NCI-H2107 treated with DMSO at 0.1 percent for 48 hours (cell line): Measurements from ENCODE around the gene CLCN7.

Source experiments
- DNase-seq: peaks from one replicate; lab custom pipeline; 2025; ENCODE audit not compliant: unreplicated experiment; lab: John Stamatoyannopoulos, UW

Gene CLCN7

DNA sequence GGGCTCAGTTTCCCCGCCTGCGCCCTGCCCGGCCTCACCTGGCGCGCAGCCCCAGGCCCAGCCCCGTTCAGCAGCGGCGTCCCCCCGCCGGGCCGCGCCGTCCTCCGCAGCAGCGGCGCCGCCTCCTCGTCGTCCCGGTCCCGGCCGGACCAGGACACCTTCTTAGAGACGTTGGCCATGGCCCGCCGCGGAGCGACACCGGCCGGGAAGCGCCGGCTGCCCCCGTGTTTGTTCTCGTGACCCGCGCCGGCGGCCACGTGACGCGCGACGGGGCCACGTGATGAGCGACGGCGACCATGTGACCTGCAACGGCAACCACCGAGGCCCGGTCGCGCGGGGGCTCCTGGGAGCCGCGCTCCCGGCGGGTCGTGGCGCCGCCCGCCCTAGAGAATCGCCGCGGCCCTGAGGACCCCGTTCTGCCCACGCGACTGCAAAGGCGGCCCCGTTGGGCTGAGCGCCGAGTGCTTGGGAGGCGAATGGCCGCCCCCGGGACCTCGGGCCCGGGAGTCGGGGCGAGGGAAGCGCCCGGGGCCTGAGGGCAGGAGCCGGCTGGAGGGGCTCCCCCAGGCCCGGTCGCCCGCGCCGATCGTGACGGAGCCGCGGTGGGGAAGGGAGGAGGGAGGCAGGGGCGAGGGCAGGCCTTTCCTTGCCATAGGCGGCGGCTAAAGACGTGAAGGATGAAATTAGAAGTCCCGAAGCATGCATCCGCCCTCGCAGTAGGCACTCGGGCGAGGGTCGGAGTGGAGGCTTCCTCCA, at the start of gene CLCN7:
TSS of gene CLCN7 (minus strand) at position 233 of the 756 bp plus-strand sequence. CDS start at position 179, 54 bp downstream.
- peak; percentile 11 for DNase-seq

GRCh38 chr16:1524366-1524765, 49.5 kb upstream of the CLCN7 start:
- DNase-seq = no peak

GRCh38 chr16:1523581-1524245, 48.9 kb upstream of the CLCN7 start:
- no peak for DNase-seq

- no peak for DNase-seq
These were observed 45.6 kb upstream of the CLCN7 start for GRCh38 chr16:1520461-1520860.

DNA sequence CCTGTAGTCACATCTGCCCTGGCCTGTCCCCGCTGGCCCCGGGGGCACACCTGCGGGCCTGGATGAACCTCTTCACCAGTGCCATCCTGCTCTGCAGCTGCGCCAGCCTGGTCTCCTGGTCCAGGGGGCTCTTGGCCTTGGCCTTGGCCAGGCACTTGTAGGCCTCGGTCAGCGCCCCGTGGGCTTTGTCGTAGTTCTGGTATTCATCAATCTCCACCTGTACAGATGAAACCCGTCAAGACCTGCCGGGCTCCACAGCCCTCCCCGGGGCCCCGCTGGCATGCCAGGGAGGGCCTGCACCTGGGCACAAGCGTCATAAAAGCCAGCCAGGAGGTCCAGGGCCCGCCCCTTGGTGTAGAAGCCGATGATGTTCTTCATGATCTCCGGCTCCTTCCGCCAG, 45.0 kb upstream of the CLCN7 start:
- no peak for DNase-seq

DNA sequence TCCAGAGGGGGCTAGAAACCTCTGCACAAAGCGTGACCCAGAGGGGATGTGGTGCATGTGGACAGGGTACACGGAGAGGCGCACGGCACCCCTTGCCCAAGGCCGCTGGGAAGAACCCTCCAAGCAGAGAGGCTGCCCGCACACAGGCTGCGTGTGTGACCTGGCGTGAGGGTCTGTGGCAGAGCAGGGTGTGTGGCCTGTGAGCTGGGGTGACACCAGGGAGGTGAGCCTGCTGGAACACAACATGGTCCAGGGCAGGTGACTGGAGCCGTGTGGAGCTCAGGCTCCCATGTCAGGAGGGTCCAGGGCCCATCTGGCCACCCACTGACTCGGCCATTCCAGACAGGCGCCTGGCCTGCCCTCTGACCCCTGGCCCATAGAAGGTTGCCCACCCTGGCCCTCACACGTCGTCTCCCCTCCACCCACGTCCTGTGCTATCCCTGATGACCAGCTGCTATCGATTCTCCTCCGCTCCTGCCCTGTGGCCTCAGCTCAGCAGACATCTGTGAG, 43.9 kb upstream of the CLCN7 start:
- no peak for DNase-seq

- DNase-seq = no peak
These were observed 39.7 kb upstream of the CLCN7 start for GRCh38 chr16:1514507-1514906.

DNA sequence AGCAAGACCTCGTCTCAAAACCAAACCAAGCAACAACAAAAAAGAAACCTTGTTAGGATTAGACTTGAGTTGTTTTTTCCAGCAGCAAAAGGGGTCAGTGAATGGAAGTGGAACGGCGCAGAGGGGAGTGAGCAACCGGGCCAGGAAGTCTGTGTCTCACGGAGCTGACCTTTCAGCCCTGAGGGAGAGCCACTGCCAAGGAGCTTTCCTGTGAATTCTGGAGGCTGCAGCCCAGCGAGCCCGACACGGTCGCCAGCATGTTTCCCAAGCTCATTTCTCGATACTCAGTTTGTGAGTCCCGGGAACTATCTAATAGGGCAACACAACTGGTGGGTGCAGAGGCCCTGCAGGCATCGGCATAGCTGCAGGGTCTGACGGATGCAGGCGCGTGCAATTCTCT, 37.9 kb upstream of the CLCN7 start:
- no peak for DNase-seq

DNA sequence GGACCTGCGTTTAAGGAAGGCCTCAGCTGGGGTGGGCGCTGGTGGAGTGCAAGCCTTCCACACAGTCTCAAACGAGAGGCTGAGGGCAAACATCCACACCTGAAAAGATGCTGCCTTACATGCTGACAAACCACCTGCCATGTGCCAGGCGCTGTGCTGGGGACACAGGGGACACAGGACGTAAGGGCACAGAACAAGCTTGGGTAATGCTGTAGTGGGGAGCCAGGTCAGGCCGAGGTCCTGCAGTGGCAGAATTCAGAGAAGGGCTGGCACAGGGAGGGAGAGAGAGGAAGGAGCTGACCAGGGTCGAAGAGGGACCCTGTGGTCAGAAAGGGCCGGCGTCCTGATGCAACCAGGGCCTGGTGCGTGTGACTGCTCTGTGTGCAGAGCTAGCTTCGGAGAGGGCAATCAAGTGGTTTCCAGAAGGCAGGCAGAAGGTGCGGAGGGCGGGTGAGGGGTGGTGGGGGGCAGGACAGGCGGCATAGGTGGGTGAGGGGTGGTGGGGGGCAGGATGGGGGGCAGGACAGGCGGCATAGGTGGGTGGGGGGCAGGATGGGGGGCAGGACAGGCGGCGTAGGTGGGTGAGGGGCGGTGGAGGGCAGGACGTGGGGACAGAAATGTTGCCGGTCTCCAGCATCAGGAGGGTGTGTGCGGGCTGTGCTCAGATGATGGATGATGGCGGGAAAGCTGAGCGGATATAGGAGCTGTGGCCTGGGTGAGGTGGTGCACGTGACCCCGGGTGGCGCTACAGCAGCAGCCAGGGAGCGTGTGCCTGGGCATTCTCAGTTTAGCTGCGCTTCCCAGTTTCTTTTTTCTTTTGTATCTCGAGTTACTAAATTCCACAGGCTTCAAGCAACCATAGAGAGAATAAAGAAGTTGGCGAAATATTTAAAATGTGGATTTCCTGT, 37.1 kb upstream of the CLCN7 start:
- DNase-seq = no peak

DNA sequence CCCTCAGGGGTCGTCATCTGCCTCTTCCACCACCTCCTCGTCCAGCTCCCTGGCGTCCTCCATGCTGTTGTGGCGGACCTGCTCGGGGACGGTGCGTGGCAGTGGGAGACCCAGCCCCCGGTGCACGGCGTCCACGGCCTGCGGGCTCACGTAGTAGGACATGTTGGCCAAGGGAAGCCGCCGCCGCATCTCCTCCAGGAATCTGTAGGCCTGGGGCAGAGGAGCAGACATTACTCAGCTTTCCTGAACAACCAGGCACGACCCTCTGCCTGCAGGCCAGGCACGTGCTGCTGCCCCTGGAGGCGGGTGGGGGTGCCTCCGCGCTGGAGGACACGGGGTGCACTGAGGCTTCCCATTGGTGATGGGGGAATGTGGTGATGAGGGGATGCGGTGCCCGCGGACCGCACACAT, 36.1 kb upstream of the CLCN7 start:
- DNase-seq = no peak

- DNase-seq = no peak
These were observed 35.4 kb upstream of the CLCN7 start for GRCh38 chr16:1510272-1510671.

GRCh38 chr16:1509307-1510221, 34.7 kb upstream of the CLCN7 start:
- no peak for DNase-seq

GRCh38 chr16:1508494-1509187, 33.8 kb upstream of the CLCN7 start:
- no peak for DNase-seq

DNA sequence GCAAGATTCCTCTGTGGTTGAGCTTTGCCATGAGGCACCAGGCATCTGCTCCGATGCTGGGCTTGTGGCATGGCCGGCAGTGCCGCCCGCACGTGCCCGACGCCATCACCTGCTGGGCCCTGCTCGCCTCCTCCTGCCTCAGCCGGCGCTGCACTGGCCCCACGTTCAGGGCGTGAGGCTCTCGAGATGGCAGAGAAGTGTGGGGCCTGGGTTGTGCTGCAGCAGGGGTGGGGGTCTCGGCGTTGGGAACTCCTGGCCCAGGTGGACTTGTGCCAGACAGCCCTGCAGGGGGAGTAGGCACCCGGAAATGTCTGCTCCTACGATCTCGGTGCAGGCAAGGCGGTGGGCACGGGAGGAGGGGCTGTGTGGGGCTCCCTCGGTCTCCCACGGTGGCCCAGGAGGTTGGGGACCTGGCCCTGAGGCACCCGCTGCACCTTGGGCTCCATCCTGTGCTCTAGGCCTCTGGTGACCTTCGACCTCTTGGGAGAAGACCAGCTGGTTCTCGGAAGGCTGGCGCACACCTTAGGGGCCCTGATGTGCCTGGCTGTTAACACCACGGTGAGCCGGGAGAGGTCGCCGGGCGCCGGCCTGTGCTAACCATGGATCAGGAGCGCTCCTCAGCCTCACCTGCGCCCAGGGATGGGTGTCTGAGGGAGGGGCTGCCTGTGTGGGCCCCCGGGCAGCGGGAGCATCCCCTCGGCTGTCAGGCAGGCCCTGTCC, 31.8 kb upstream of the CLCN7 start:
- no peak for DNase-seq

DNA sequence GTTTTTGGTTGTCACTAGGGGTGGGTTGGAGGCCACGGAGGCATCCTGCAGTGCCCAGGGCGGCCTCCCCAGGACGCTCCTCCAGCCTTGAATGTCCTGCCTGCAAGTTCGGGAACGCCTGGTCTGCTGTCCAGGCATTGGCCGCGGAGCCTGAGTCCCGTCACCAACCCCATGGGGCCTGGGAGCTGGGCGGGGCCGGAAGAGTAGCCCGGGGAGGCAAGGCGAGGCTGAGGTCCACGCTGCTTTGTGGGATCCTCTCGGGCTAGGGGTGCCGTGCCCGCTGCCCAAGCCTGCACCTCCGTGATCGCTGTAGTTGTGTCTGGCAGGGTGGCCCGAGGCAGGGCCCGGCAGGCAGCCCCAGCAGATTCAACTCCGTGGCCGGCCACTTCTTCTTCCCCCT, 31.1 kb upstream of the CLCN7 start:
- no peak for DNase-seq

DNA sequence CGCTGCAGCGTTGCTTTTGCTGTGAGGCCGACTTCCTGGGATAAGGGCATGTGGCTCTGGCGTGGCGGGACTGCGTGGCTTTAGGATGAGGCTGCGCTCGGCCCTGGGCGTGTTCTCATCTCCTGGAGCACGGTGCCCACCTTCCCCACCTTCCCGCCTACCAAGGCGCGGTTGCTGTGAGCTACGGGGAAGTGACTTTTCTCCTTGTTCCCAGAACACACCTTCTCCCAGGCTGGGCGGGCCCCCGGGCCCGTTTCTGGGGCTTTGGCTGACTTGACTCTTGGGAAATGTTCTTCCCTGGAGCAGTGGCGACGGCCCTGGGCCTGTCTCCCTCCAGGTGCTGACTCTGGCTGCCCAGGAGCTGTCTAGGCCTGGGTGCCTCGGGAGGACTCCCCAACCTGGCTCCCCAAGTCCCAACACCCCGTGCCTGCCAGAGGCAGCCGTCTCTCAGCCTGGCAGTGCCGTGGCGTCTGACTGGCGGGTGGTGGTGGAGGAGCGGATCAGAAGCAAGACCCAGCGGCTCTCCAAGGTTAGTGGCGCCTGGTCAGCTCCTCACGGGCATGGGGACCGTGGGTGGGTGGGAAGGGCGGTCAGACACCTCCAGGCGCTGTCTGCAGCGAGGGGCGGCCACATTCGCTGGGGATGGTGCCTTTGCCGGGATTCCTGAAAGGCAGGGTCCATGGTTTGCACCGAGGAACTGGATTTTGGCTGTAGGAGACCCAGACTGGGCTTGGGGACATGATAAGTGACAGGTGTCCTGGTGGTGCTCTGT, 30.4 kb upstream of the CLCN7 start:
- DNase-seq = no peak

DNA sequence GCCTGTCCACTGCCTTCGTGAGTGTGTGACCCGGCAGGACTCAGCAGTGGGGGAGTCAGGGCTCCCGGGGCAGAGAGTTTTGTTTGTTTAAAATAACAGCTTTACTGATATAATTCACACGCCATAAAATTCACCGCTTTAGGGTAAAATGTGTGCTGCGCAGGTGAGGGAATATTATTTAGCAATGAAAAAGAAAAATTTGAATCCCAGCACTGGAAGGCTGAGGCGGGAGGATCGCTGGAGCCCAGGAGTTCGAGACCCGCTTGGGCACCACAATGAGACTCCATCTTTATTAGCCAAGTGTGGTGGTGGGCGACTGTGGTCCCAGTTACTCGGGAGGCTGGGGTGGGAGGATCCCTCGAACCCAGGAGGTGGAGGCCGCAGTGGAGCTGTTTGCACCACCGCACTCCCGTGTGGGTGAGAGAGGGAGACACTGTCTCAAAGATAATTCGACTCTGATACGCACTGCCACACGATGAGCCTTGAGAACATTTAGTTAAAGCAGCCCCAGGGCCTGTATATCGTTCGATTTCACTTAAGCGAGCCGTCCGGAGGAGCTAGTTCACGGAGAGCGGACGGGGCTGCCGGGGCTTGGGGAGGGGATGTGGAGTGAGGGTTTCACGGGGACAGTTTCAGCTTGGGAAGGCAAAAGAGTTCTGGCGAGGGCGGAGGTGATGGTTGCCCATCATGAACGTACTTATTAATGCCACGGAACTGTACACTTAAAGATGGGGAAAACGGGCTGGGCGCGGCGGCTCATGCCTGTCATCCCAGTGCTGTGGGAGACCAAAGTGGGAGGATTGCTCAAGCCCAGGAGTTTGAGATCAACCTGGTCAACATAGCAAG, 28.5 kb upstream of the CLCN7 start:
- DNase-seq = no peak
